ENCODE results near the gene IL1RL1.
"Not testable (repeated sequence)": the region's sequence is repeated elsewhere in the genome, so short reads cannot be mapped to it uniquely, and the experiment has no call there.

IL1RL1 gene

DNA sequence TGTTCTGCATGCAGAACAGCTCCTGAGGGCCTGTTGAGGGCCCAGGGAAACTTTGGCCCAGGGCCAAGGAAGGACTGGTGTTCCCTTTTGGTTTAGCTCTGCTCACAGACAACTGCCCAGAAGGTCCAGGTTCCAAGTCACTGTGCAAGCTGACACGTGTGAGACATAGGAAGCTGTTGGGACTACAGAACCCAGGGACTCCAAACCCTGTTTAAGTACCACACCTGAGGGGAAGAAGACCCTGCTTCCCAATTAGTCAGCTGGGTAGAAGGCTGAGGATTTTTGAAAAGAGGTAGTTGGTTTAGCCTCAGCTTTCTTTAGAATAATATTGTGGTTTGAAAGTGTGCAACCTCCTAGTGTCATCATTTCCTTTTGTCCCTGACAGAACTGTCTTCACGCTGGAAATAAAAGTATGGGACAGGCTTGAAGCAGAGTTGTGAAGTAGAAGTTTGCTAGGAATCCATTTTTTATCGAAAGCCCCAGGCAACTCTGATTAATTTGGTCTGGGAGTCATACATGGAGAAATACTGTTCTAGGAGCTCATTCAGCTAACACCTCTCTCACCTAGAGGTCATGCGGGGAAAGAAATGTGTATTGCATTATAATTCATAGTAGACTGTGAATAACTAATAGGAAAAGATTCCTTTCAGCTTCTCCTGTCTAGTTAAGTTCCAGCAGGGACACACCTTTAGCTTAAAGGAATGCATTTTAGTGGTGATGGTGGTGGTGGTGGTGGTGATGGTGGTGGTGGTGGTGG, 19.9 kb upstream of the IL1RL1 start:
- no peak for DNase-seq (ENCODE audit: low read depth in 2 of 2)

DNA sequence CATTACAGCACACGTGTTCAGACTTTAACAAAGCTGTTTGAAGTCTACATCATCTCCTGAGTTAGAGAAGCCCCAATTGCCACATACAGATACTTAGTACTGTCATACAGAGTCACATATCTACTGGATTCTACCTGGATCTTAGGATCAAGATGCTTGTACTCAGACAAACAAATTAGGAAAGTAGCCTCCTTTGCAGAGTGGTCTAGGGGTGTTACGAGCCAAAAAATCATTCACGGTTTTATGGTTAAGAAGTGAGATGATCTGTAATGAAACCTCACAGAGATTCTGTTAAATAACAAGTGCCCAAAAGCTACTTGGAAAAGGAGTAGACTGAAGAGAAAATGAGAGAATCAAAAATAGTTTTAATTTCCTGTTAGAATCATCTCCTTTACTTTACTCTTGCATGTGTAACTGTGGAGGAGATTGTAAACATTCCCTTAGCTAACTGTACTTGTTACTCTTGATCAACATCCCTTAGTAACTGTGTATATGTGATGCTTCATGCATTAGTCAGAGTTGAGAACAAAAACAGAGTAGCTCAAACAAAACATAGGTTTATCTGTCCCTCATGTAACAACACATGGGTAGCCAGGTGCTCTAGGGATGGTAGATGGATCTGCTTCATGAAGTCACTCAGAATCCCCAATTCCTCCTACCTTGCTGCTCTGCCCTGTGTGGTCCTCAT, 16.4 kb upstream of the IL1RL1 start:
- DNase-seq (ENCODE audit: low read depth in 2 of 2): no peak

DNA sequence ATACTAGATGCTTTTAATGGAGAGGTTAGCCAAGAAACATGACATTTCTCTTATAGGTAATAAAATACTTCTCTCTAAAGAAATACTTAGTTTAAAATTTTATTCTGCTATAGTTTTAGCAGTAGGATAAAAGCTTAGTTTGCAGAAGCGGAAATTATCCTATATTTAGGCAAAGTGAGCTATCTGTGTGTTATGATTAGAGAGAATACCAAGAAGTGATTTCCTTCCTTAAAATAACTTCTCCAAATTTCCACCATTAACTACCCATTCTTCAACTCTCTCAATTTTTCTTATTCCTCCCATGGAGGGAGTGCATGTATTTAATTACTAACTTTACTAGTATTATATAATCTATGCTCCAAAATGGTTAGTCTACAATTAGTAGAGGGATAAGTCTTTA, 15.8 kb upstream of the IL1RL1 start:
- DNase-seq (ENCODE audit: low read depth in 2 of 2): no peak

GRCh38 chr2:102296449-102296848, 14.9 kb upstream of the IL1RL1 start:
- DNase-seq (ENCODE audit: low read depth in 2 of 2): no peak

DNA sequence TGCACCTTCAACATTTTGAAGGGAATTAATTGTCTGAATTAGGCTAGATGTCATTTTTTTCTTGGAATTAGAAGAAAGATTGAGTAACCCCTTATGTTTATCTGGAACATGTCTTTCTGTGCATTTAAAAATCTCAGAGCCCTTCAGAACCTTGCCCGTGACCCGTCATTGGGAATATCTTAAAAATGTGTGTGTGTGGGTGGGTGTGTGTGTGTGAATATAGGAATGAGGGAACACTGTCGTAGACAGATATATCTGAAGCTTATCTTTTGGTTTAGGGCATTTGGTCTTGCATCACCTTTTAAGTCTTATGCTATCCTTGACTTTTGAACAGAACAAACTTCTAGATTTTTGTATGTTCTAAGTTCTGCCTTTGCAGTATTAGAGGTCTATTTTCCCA, 13.5 kb upstream of the IL1RL1 start:
- DNase-seq (ENCODE audit: low read depth in 2 of 2): no peak

GRCh38 chr2:102301867-102302362, 9.4 kb upstream of the IL1RL1 start:
- DNase-seq (ENCODE audit: low read depth in 2 of 2): peak in 1 of 2 donors; percentile 24

DNA sequence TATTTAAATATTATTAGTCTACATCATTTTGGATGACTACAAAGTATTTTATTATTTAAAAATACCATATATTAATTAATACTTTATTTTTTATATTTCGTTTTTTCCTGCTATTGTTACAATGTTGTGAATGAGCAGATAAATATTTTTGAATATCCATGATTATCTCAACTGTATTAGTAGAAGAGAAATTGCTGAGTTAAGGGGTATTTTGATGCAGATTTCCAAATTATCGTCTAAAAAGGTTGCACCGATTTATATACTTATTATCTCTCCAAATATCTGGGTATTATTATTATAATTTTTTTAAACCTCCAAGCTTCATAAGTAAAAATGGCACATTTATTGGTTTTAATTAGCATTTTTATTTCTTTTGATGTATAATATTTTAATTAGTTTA, 8.9 kb upstream of the IL1RL1 start:
- DNase-seq (ENCODE audit: low read depth in 2 of 2): no peak

DNA sequence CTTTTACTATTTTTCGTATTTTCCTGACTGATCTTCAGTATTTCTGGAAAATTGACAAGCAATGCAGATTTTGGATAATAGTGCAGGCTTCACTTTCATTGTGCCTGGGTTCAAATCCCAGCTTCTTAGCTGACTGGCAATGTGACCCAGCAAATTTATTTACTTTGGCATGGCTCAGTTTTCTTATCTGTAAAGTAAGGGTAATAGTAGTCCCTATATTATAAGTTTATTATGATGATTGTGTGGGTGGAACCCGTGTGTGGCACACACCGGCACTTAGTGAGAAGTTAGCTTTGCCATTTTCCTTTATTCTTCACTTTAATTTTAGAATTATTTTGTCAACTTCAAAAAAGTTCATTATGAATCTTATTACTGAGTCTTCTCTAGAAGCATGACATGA, 7.8 kb upstream of the IL1RL1 start:
- no peak for DNase-seq (ENCODE audit: low read depth in 2 of 2)

GRCh38 chr2:102304268-102304667, 7.1 kb upstream of the IL1RL1 start:
- DNase-seq (ENCODE audit: low read depth in 2 of 2): no peak

- no peak for DNase-seq (ENCODE audit: low read depth in 2 of 2)
These were observed 6.4 kb upstream of the IL1RL1 start for GRCh38 chr2:102304711-102305611.

DNA sequence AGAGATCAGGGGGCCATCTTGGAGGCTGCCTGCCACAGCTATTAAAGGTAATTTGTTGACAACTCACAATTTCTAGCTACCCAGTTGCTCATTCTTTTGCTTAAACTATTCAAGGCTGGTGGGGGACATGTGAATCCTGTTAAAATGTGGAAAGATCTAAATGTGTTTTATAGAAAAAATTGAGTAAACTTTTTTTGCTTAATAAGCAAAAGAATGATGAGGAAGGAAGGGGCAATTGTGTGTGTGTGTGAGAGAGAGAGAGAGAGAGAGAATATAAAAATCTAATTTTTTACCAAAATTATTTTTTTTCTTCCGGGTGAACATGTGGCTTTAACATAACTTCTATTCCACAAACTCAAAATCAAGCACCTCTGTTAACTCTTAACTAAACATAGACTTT, 5.2 kb upstream of the IL1RL1 start:
- no peak for DNase-seq (ENCODE audit: low read depth in 2 of 2)

DNA sequence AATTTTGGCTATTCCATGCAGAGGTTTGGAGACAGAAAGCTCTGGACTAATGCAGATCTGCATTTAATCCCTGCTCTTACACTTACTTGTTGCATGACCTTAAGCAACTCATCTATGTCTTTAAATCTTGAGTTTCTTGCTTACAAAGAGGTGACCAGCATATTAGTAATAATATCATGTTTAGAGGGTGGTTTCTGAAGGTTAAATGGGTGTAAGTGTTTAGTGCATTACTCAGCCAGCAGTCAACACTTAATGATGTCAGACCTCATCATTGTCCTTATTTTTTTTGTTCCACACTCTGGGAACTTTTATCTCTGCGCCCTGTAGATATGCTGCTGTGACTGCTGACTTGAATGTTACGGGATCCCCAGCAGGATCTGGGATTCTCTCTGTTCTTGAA, 1.7 kb downstream of the IL1RL1 start:
- DNase-seq (ENCODE audit: low read depth in 2 of 2): no peak

DNA sequence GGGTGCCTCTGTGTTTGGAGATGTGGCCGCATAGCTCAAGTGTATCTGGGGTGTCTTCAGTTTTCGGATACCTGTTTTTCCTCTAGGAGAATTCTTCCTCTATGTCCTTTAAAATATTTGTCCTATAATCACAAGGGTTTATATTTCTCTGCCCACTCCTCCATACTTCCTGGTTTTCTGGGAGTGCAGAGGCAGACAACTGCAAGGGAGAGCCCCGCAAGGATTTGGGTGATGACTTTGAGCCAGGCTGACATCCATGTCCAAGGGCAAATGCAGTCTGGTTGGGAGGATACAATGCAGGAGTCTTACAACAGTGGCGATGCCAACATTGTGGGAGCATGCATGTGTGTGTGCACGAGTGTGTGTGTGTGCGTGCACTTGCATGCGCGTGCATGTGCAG, 2.1 kb downstream of the IL1RL1 start:
- no peak for DNase-seq (ENCODE audit: low read depth in 2 of 2)

DNA sequence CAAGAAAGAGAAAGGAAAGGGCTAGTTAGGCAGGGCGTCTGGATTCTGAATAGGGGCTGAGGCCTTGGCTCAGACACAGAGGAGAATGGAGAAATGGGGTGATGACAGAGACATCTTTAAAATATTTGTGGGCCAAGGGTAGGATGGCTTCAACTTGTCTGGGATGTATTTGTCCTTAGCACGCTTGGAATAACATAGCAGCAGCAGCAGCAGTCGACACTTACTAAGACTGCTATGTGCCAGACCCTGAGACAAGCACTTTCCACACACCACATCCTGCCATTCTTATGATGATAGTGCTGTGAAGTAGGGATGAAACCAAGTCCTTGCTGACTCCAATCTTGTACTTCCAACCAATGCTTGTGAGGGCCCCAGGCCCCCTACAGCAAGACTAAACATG, 2.6 kb downstream of the IL1RL1 start:
- DNase-seq (ENCODE audit: low read depth in 2 of 2): no peak

DNA sequence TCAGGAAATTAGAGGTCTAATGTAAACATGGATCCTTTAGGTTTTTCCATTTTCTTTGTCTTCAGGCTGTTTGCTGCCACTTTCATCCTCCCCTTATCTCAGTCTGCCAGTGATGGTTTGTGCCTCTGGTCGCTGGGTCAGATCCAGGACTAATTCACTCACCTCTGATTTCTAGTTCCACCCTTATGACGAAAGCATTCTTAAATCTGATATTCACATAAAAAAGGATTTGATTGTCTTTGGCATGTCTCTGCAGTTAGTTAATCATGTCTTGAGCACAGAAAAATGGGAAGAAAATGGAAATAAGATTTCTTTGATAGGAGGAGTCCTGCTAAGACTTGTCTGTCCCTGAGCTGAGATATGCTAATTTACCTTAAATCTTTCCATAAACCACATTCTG, 4.6 kb downstream of the IL1RL1 start:
- DNase-seq (ENCODE audit: low read depth in 2 of 2): no peak

DNA sequence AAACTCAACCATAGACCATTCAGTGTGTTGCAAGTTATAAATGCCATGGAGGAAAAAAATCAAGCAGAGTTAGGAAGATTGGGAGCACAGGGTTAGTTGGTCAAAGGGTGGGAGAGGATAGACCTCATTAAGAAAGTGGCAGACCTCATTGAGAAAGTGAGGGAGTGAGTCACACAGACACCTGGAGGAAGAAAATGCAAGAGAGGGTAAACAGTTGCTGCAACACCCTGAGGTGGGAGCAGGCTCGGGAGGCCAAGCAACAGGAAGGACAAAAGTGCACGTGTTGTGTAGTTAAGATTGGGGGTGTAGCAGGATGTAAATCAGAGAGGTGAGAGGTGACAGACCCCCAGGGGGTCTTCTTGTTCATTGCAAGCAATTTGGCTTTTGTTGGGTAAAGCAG, 6.4 kb downstream of the IL1RL1 start:
- no peak for DNase-seq (ENCODE audit: low read depth in 2 of 2)

GRCh38 chr2:102318437-102318836, 7.1 kb downstream of the IL1RL1 start:
- no peak for DNase-seq (ENCODE audit: low read depth in 2 of 2)

GRCh38 chr2:102321941-102322719, 10.8 kb downstream of the IL1RL1 start:
- DNase-seq (ENCODE audit: low read depth in 2 of 2): no peak

DNA sequence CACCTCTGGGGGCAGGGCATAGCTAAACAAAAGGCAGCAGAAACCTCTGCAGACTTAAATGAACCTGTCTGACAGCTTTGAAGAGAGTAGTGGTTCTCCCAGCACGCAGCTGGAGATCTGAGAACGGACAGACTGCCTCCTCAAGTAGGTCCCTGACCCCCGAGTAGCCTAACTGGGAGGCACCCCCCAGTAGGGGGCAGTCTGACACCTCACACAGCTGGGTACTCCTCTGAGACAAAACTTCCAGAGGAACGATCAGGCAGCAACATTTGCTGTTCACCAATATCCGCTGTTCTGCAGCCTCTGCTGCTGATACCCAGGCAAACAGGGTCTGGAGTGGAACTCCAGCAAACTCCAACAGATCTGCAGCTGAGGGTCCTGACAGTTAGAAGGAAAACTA, 13.6 kb downstream of the IL1RL1 start:
- not testable (repeated sequence) for DNase-seq (ENCODE audit: low read depth in 2 of 2)

- no peak for DNase-seq (ENCODE audit: low read depth in 2 of 2)
These were observed 20.1 kb downstream of the IL1RL1 start for GRCh38 chr2:102331311-102331980.

- DNase-seq (ENCODE audit: low read depth in 2 of 2): no peak
These were observed 23.1 kb downstream of the IL1RL1 start for GRCh38 chr2:102334486-102334885.

Data from stimulated activated CD8-positive, alpha-beta memory T cell treated with anti-CD3 and anti-CD28 coated beads, Interleukin-2, amount 100 ng/mL, for 48 hours (primary cell).